C4-2B (cell line): ENCODE data around the gene BSPRY.

Experiments
- H3K27ac ChIP-seq: fragments of 450-650 bp; 2 replicates; pipeline ENCODE4 v1.5.1; 2017
- CTCF ChIP-seq: fragments of 450-650 bp; conservative IDR thresholded peaks from 2 replicates; pipeline ENCODE4 v1.5.1; 2017; ENCODE audit warnings: mild to moderate bottlenecking
- ZFX ChIP-seq: fragments of 450-650 bp; IDR thresholded peaks from 2 replicates; pipeline ENCODE4 v1.6.1; 2017

The BSPRY gene

DNA sequence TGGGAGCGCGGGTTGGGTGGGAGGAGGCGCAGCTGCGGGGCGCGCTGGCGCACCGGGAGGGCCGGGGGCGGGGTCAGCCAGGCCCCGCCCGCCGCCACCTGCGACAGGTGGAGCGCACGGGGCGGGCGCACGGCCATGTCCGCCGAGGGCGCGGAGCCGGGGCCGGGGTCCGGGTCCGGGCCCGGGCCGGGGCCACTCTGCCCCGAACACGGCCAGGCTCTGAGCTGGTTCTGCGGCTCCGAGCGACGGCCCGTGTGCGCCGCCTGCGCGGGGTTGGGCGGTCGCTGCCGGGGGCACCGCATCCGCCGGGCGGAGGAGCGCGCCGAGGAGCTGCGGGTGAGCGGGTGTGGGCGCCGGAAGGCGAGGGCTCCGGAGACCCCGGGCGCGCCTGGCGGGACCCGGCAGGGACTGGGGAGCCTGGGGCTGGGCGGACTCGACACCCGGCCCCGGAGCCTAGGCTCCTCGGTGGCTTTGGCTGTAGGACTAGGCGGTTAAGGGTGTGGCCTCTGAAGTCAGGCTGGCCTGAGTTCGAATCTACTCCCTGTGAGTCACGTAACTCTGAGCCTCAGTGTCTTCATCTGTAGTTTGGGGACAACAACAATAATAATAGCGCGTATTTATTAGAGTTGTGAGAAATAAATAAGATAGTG is at the start of gene BSPRY:
BSPRY (plus strand) TSS at position 97 of the 650 bp plus-strand sequence; CDS start at position 136, 39 bp downstream.
- H3K27ac ChIP-seq, result peak within 1 kb of the TSS; percentile 56
- TF ChIP-seq CTCF, result no peak
- TF ChIP-seq ZFX, result peak; percentile 45

- TF ChIP-seq CTCF (no peak), ZFX (no peak)
- H3K27ac ChIP-seq, result no peak overlapping the region
Observed at GRCh38 chr9:113299800-113300292, 49.5 kb upstream of the BSPRY start.

- TF ChIP-seq CTCF (no peak), ZFX (no peak)
- no peak overlapping the region for H3K27ac ChIP-seq
Observed at GRCh38 chr9:113301548-113301947, 47.8 kb upstream of the BSPRY start.

- no peak within 1 kb of the TSS for H3K27ac ChIP-seq
Observed at GRCh38 chr9:113302792-113303418, 46.4 kb upstream of the BSPRY start, which contains the start of gene RNF183. RNF183 (minus strand) TSS chr9:113303376; CDS start chr9:113298184, 5,192 bp downstream.

DNA sequence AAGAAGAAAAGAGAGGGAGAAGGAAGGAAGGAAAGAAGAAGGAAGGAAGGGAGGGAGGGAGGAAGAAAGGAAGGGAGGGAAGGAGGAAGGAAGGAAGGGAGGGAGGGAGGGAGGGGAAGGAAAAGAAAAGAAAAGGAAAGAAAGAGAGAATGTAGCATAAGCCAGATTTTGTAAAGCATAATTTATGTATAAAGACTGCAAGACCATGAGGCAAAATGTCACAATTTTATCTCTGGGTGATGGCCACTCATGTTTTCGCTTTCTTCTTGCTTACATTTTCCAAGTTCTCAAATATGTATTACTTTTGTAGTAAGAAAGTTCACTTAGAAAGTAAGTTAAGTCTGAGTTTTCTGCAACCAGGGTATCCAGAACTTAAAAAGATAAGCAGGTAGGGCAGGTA is 42.8 kb upstream of the BSPRY start:
- TF ChIP-seq CTCF, result no peak
- TF ChIP-seq ZFX, result no peak
- no peak overlapping the region for H3K27ac ChIP-seq

More at GRCh38 chr9:113302792-113303418, 46.4 kb upstream of the BSPRY start, which contains the start of gene RNF183:
- TF ChIP-seq CTCF (no peak), ZFX (no peak)

- TF ChIP-seq ZFX, result no peak
- no peak for TF ChIP-seq CTCF
- no peak overlapping the region for H3K27ac ChIP-seq
Observed at GRCh38 chr9:113307396-113307975, 41.9 kb upstream of the BSPRY start.
